Measurements from ENCODE around the gene CDS2.

DNA sequence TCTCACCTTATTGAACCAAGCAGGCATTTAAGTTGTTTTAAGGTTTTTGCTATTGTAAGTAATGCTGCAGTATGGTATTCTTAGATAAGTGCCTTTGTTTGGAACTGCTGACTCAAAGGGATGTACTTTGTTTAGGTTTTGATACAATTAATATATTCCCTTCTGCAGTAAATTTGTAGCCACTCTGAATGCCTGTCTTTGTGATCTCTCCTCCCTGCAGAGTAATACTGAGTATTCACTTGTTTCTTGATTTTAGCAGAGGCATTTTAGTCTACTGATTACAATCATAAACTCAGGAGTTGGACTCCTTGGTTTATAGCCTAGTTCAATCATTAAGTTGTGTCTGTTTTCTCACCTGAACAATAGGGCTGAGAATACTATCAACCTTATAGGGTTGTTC, 13.4 kb downstream of the CDS2 start:
- TF ChIP-seq, protein P1, sequence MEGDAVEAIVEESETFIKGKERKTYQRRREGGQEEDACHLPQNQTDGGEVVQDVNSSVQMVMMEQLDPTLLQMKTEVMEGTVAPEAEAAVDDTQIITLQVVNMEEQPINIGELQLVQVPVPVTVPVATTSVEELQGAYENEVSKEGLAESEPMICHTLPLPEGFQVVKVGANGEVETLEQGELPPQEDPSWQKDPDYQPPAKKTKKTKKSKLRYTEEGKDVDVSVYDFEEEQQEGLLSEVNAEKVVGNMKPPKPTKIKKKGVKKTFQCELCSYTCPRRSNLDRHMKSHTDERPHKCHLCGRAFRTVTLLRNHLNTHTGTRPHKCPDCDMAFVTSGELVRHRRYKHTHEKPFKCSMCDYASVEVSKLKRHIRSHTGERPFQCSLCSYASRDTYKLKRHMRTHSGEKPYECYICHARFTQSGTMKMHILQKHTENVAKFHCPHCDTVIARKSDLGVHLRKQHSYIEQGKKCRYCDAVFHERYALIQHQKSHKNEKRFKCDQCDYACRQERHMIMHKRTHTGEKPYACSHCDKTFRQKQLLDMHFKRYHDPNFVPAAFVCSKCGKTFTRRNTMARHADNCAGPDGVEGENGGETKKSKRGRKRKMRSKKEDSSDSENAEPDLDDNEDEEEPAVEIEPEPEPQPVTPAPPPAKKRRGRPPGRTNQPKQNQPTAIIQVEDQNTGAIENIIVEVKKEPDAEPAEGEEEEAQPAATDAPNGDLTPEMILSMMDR (IDR thresholded peaks at IDR 0.05; ENCODE audit: insufficient read depth, low read length, poor library complexity, severe bottlenecking), result no peak
- no peak for TF ChIP-seq EZH2phosphoT487 (conservative IDR thresholded peaks at IDR 0.05; ENCODE audit: low read length)
